BE2C (cell line): Measurements from ENCODE around the gene TMEM154.

Experiments
- DNase-seq: peaks from one replicate; pipeline ENCODE4 v3.0.0-alpha.2; 2020
- H3K27me3 ChIP-seq: fragments of 250-450 bp; sonication (Bioruptor Pico); 2 replicates; pipeline ENCODE4 v1.5.1; 2020; ENCODE audit warnings: mild to moderate bottlenecking
- H3K36me3 ChIP-seq: fragments of 250-450 bp; sonication (Bioruptor Pico); 2 replicates; pipeline ENCODE4 v1.5.1; 2020; ENCODE audit warnings: mild to moderate bottlenecking
- H3K4me1 ChIP-seq: fragments of 250-450 bp; sonication (Bioruptor Pico); 2 replicates; pipeline ENCODE4 v1.5.1; 2020
- H3K4me3 ChIP-seq: 2 replicates; pipeline ENCODE4 v1.5.1; 2011; ENCODE audit warnings: low read depth, low read length
- H3K9me3 ChIP-seq: fragments of 250-450 bp; sonication (Bioruptor Pico); 2 replicates; pipeline ENCODE4 v1.5.1; 2020
- CTCF ChIP-seq: IDR thresholded peaks from 2 replicates; pipeline ENCODE4 v1.5.1; 2012; ENCODE audit warnings: mild to moderate bottlenecking, low read depth, low read length

TMEM154 gene

GRCh38 chr4:152594057-152594456 is 85.7 kb downstream of the TMEM154 start:
- Histone ChIP-seq H3K9me3 (no peaks in the 10 kb centered on the region), H3K4me3 (no peak overlapping the region), H3K27me3 (no peaks in the 10 kb centered on the region), H3K4me1 (no peaks in the 10 kb centered on the region), H3K36me3 (no peaks in the 10 kb centered on the region)
- no peak for DNase-seq
- no peak for TF ChIP-seq CTCF

GRCh38 chr4:152591876-152592275 is 87.9 kb downstream of the TMEM154 start:
- no peak for DNase-seq
- H3K36me3 ChIP-seq: no peaks in the 10 kb centered on the region
- TF ChIP-seq CTCF: no peak
- H3K9me3 ChIP-seq: no peaks in the 10 kb centered on the region
- no peak overlapping the region for H3K4me3 ChIP-seq
- H3K27me3 ChIP-seq: no peaks in the 10 kb centered on the region
- H3K4me1 ChIP-seq: no peaks in the 10 kb centered on the region

- no peak overlapping the region for H3K4me3 ChIP-seq
- H3K36me3 ChIP-seq: no peaks in the 10 kb centered on the region
- no peak for DNase-seq
- no peaks in the 10 kb centered on the region for H3K27me3 ChIP-seq
- no peak for TF ChIP-seq CTCF
- no peaks in the 10 kb centered on the region for H3K4me1 ChIP-seq
- no peaks in the 10 kb centered on the region for H3K9me3 ChIP-seq
Observed at GRCh38 chr4:152591396-152591795, 88.4 kb downstream of the TMEM154 start.

GRCh38 chr4:152590179-152591031 is 89.4 kb downstream of the TMEM154 start:
- TF ChIP-seq CTCF: no peak
- DNase-seq: peak; percentile 66
- no peak overlapping the region for H3K4me3 ChIP-seq

GRCh38 chr4:152588869-152589268 is 90.9 kb downstream of the TMEM154 start:
- no peak for DNase-seq
- Histone ChIP-seq H3K4me3 (no peak overlapping the region), H3K36me3 (no peaks in the 10 kb centered on the region), H3K27me3 (no peaks in the 10 kb centered on the region), H3K4me1 (no peaks in the 10 kb centered on the region), H3K9me3 (no peaks in the 10 kb centered on the region)
- no peak for TF ChIP-seq CTCF

More at GRCh38 chr4:152590179-152591031, 89.4 kb downstream of the TMEM154 start:
- H3K36me3 ChIP-seq: no peaks in the 10 kb centered on the region
- H3K9me3 ChIP-seq: no peaks in the 10 kb centered on the region
- no peaks in the 10 kb centered on the region for H3K4me1 ChIP-seq
- no peaks in the 10 kb centered on the region for H3K27me3 ChIP-seq

- H3K36me3 ChIP-seq: no peaks in the 10 kb centered on the region
- no peaks in the 10 kb centered on the region for H3K4me1 ChIP-seq
- no peak for DNase-seq
- H3K27me3 ChIP-seq: no peaks in the 10 kb centered on the region
- no peaks in the 10 kb centered on the region for H3K9me3 ChIP-seq
- H3K4me3 ChIP-seq: no peak overlapping the region
- TF ChIP-seq CTCF: no peak
Observed at GRCh38 chr4:152587127-152587526, 92.7 kb downstream of the TMEM154 start.
